ENCODE results near the gene AOPEP. TPM values are rescaled to one million over a fixed set of nuclear protein-coding genes. Genes with fewer than 3 reads are reported as not detected.

Gene AOPEP
- total and polyA plus RNA-seq, 4 donors, result 29.0 to 121 (median 60.0) TPM

- H3K36me3 ChIP-seq (ENCODE audit: control insufficient read depth in 4 of 4, insufficient read depth in 4 of 4, low read length in 4 of 4), result peaks cover 0 to 4% (median 0%) of the 10 kb centered on the region in 4 donors
- no peak for DNase-seq
- peaks cover 7 to 51% (median 16%) of the 10 kb centered on the region in 5 donors for H3K4me1 ChIP-seq (ENCODE audit: control insufficient read depth in 5 of 5, insufficient read depth in 5 of 5, low read length in 5 of 5)
- no peak overlapping the region for H3K4me3 ChIP-seq
- ATAC-seq (ENCODE audit: insufficient read depth, low FRiP score), result no peak
- no peak for TF ChIP-seq CTCF (IDR thresholded peaks at IDR 0.05; ENCODE audit: control extremely low read depth, extremely low read depth)
- H3K9ac ChIP-seq (ENCODE audit: insufficient read depth in 1 of 2, low read length in 2 of 2), result no peak overlapping the region
- H3K27ac ChIP-seq (ENCODE audit: low read depth in 1 of 2, low read length in 1 of 2), result no peak overlapping the region
- 94 to 98% methylated on average over 5 of the region's 5 CpGs for WGBS, 2 donors
- H3K27me3 ChIP-seq (ENCODE audit: control insufficient read depth in 3 of 3, insufficient read depth in 3 of 3, low read length in 2 of 3), result no peaks in the 10 kb centered on the region
- no peaks in the 10 kb centered on the region for H3K9me3 ChIP-seq (ENCODE audit: control insufficient read depth in 4 of 4, insufficient read depth in 3 of 4, low read length in 3 of 4)
These were observed 97.2 kb downstream of the AOPEP start for GRCh38 chr9:94823710-94824109.

GRCh38 chr9:94824411-94824810 is 97.9 kb downstream of the AOPEP start:
- 63 to 88% methylated on average over 2 of the region's 2 CpGs for WGBS, 2 donors
- H3K9ac ChIP-seq (ENCODE audit: insufficient read depth in 1 of 2, low read length in 2 of 2), result no peak overlapping the region
- TF ChIP-seq CTCF (IDR thresholded peaks at IDR 0.05; ENCODE audit: control extremely low read depth, extremely low read depth), result no peak
- no peaks in the 10 kb centered on the region for H3K9me3 ChIP-seq (ENCODE audit: control insufficient read depth in 4 of 4, insufficient read depth in 3 of 4, low read length in 3 of 4)
- H3K4me3 ChIP-seq, result no peak overlapping the region
- H3K27ac ChIP-seq (ENCODE audit: low read depth in 1 of 2, low read length in 1 of 2), result no peak overlapping the region
- ATAC-seq (ENCODE audit: insufficient read depth, low FRiP score), result no peak
- peaks cover 0 to 4% (median 0%) of the 10 kb centered on the region in 4 donors for H3K36me3 ChIP-seq (ENCODE audit: control insufficient read depth in 4 of 4, insufficient read depth in 4 of 4, low read length in 4 of 4)
- peak in 1 of 3 donors; percentile 43 for DNase-seq
- no peaks in the 10 kb centered on the region for H3K27me3 ChIP-seq (ENCODE audit: control insufficient read depth in 3 of 3, insufficient read depth in 3 of 3, low read length in 2 of 3)
- H3K4me1 ChIP-seq (ENCODE audit: control insufficient read depth in 5 of 5, insufficient read depth in 5 of 5, low read length in 5 of 5), result peaks cover 6 to 44% (median 11%) of the 10 kb centered on the region in 5 donors

- WGBS, 2 donors, result 58 to 73% methylated on average over 12 of the region's 12 CpGs
These were observed 98.6 kb downstream of the AOPEP start for GRCh38 chr9:94824913-94825610.

More at GRCh38 chr9:94824913-94825610, 98.6 kb downstream of the AOPEP start:
- Histone ChIP-seq H3K36me3 (ENCODE audit: control insufficient read depth in 4 of 4, insufficient read depth in 4 of 4, low read length in 4 of 4) (peaks cover 0 to 4% (median 0%) of the 10 kb centered on the region in 4 donors), H3K9ac (ENCODE audit: insufficient read depth in 1 of 2, low read length in 2 of 2) (no peak overlapping the region), H3K9me3 (ENCODE audit: control insufficient read depth in 4 of 4, insufficient read depth in 3 of 4, low read length in 3 of 4) (no peaks in the 10 kb centered on the region), H3K4me3 (no peak overlapping the region), H3K4me1 (ENCODE audit: control insufficient read depth in 5 of 5, insufficient read depth in 5 of 5, low read length in 5 of 5) (peaks cover 6 to 41% (median 11%) of the 10 kb centered on the region in 5 donors), H3K27me3 (ENCODE audit: control insufficient read depth in 3 of 3, insufficient read depth in 3 of 3, low read length in 2 of 3) (no peaks in the 10 kb centered on the region), H3K27ac (ENCODE audit: low read depth in 1 of 2, low read length in 1 of 2) (peak overlapping the region in 1 of 2 donors; percentile 32)
- peak in 2 of 3 donors; percentile 34 to 47 for DNase-seq
- ATAC-seq (ENCODE audit: insufficient read depth, low FRiP score), result no peak
- no peak for TF ChIP-seq CTCF (IDR thresholded peaks at IDR 0.05; ENCODE audit: control extremely low read depth, extremely low read depth)
